Fibroblast of pulmonary artery (primary cell): Measurements from ENCODE around the gene LILRA5.

Experiments used
- DNase-seq: peaks from one replicate; pipeline ENCODE4 v3.0.0-alpha.2; 2010; ENCODE audit warnings: low read depth
- H3K4me3 ChIP-seq: replicated peaks from 2 replicates; pipeline ENCODE4 v1.5.1; 2011; ENCODE audit warnings: low read depth, mild to moderate bottlenecking, control low read depth, low read length, moderate library complexity
- TF ChIP-seq, protein P1 (sequence below): IDR thresholded peaks from 2 replicates; pipeline ENCODE4 v1.5.1; 2011; ENCODE audit warnings: mild to moderate bottlenecking, control low read depth, low read length, inconsistent platforms; ENCODE audit errors: missing control alignments

LILRA5 gene

GRCh38 chr19:54257116-54257480 is 55.9 kb downstream of the LILRA5 start, which contains the start of gene LILRB5:
LILRB5 (minus strand) TSS chr19:54257273; CDS start chr19:54257193, 80 bp downstream.
- TF ChIP-seq, protein P1, sequence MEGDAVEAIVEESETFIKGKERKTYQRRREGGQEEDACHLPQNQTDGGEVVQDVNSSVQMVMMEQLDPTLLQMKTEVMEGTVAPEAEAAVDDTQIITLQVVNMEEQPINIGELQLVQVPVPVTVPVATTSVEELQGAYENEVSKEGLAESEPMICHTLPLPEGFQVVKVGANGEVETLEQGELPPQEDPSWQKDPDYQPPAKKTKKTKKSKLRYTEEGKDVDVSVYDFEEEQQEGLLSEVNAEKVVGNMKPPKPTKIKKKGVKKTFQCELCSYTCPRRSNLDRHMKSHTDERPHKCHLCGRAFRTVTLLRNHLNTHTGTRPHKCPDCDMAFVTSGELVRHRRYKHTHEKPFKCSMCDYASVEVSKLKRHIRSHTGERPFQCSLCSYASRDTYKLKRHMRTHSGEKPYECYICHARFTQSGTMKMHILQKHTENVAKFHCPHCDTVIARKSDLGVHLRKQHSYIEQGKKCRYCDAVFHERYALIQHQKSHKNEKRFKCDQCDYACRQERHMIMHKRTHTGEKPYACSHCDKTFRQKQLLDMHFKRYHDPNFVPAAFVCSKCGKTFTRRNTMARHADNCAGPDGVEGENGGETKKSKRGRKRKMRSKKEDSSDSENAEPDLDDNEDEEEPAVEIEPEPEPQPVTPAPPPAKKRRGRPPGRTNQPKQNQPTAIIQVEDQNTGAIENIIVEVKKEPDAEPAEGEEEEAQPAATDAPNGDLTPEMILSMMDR, result no peak
- H3K4me3 ChIP-seq, result no peak within 1 kb of the TSS
- no peak for DNase-seq
